Body of pancreas (tissue), 4 donors: ENCODE data around the gene ENAH.
"Not testable (repeated sequence)": the region's sequence is repeated elsewhere in the genome, so short reads cannot be mapped to it uniquely, and the experiment has no call there.

ENCODE experiments used
- CTCF ChIP-seq, 7 experiments: fragments of 450-650 bp in 4 of 7; fragments of 200-600 bp in 3 of 7; sonication (generic) in 3 of 7; IDR thresholded peaks; one replicate each; pipeline ENCODE4 v1.5.1; 2016 to 2019; ENCODE audit warnings: antibody characterized with exemption in 7 of 7
- POLR2A ChIP-seq, 3 donors: fragments of 450-650 bp; IDR thresholded peaks; one replicate each; pipeline ENCODE4 v1.6.1; 2016; ENCODE audit warnings: antibody characterized with exemption in 3 of 3, mild to moderate bottlenecking in 2 of 3

GRCh38 chr1:225656259-225656655 is 3.3 kb upstream of the ENAH start:
- not testable (repeated sequence) for TF ChIP-seq CTCF, POLR2A (IDR thresholded peaks at IDR 0.05)
